HG02642 (cell line): ENCODE measurements around the gene SCN4B.
A peak's percentile ranks its signal among the peaks of the same experiment; 100 is the strongest.

Experiments used
- ATAC-seq: cut with Tn5 transposase; IDR thresholded peaks from one replicate; pipeline ENCODE4 v1.9.1; 2021; ENCODE audit warnings: mild to moderate bottlenecking; ENCODE audit not compliant: unreplicated experiment, poor library complexity

Gene SCN4B

GRCh38 chr11:118155776-118156530 lies 3.3 kb upstream of the SCN4B start:
- ATAC-seq: no peak

GRCh38 chr11:118154641-118155040 lies 2.0 kb upstream of the SCN4B start:
- ATAC-seq: no peak

- ATAC-seq: no peak
Observed at GRCh38 chr11:118153976-118154375, 1.4 kb upstream of the SCN4B start.

- no peak for ATAC-seq
Observed at GRCh38 chr11:118153516-118153915, 893 bp upstream of the SCN4B start.

- ATAC-seq: no peak
Observed at GRCh38 chr11:118152020-118152551, 537 bp downstream of the SCN4B start.

- ATAC-seq: no peak
Observed at GRCh38 chr11:118151431-118151830, 1.2 kb downstream of the SCN4B start.

- ATAC-seq: no peak
Observed at GRCh38 chr11:118149493-118149892, 3.1 kb downstream of the SCN4B start.

- ATAC-seq: no peak
Observed at GRCh38 chr11:118148856-118149255, 3.8 kb downstream of the SCN4B start.

GRCh38 chr11:118148240-118148639 lies 4.4 kb downstream of the SCN4B start:
- ATAC-seq: no peak

GRCh38 chr11:118147502-118147901 lies 5.1 kb downstream of the SCN4B start:
- no peak for ATAC-seq

GRCh38 chr11:118146554-118146953 lies 6.1 kb downstream of the SCN4B start:
- ATAC-seq: no peak

GRCh38 chr11:118145285-118146227 lies 7.1 kb downstream of the SCN4B start:
- ATAC-seq: peak; percentile 88

GRCh38 chr11:118144301-118145268 lies 8.0 kb downstream of the SCN4B start:
- no peak for ATAC-seq

GRCh38 chr11:118143661-118144185 lies 8.9 kb downstream of the SCN4B start:
- ATAC-seq: no peak

- no peak for ATAC-seq
Observed at GRCh38 chr11:118142809-118143208, 9.8 kb downstream of the SCN4B start.

GRCh38 chr11:118142081-118142480 lies 10.5 kb downstream of the SCN4B start:
- no peak for ATAC-seq

- no peak for ATAC-seq
Observed at GRCh38 chr11:118139578-118139977, 13.0 kb downstream of the SCN4B start.

- ATAC-seq: no peak
Observed at GRCh38 chr11:118138839-118139420, 13.7 kb downstream of the SCN4B start.

GRCh38 chr11:118136801-118137200 lies 15.8 kb downstream of the SCN4B start:
- no peak for ATAC-seq
